Measurements from ENCODE around the gene DNAH10. TPM values are rescaled to one million over a fixed set of nuclear protein-coding genes. Genes with fewer than 3 reads are reported as not detected.

Gene DNAH10
- total RNA-seq, 1 experiment from 2014 or later, result 0.39 TPM

DNA sequence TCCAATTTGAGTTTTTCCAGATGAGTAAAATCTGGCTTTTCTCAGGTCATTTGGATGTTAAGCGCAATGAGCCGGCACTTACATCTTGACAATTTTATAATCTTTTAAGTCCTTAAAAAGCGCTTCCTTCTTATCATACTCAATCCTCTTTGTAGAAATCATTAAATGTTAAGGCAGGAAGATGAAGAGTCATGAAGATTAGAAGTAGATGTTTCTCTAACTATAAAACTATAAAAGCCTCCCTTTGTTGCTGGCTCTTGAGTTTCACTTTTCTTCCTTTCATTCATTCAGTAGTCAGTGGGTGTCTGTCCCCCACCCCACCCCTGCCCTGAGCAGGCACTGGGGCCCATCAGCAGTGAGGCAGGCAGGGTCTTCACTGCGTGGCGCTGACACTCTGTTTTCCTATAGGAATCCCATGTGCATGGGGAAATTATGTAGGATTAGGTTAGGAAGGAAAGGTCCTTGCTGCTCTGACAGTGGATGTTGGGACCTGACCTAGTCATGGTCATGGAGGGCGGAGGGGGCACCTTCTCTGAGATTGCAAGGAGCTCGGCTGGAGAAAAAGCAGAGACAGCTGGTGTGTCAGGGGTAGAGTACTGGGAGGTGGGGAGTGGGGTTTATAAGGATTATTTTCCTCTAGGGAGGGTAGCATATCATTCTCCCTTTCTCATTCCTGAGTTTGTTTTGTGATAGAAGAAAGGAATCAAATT is 144.8 kb downstream of the DNAH10 start:
- POLR2A ChIA-PET, result no interaction called here

DNA sequence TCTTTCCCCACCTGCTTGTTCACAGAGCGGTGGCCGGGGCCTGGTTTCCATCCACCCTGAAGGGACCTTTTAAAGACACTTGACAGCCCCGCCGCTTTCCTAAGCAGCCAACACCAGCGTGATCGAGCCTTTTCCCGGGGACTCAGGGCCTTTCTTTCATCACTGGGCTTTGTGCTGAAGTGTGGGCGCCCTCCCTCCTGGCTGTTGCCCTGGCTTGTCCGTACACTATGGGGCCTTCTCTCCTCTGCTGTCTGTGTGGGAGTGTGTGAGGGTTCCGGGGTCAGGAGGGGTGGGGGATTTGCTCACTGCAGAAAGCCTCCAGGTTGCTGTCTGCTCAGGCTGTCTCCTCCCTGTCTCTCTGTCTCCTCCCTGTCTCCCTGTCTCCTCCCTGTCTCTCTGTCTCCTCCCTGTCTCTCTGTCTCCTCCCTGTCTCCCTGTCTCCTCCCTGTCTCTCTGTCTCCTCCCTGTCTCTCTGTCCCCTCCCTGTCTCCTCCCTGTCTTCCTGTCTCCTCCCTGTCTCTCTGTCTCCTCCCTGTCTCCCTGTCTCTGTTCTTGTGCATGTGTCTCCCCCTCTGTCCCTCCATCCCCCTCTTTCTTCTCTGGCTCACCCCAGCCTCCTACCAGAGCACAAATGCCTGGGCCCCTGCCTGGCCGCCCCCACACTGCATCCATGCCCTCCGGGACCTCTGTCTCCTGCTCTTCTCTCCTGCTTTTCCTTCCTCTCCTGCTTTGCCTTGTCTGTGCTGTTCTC is 145.8 kb downstream of the DNAH10 start:
- DNase-seq (ENCODE audit: low read depth, low spot score) (no peak), ATAC-seq (peak; percentile 39; the same call in 1 of the 2 replicates)
- BruUV-seq (replicated peaks), result no TSS peak
- H3K27ac ChIP-seq (ENCODE audit: low read length), result no peak overlapping the region
- H3K27me3 ChIP-seq (ENCODE audit: control insufficient read depth, insufficient read depth, low read length), result no peaks in the 10 kb centered on the region
- no peaks in the 10 kb centered on the region for H3K4me1 ChIP-seq (ENCODE audit: control insufficient read depth, insufficient read depth, low read length)
- no peak for TF ChIP-seq SIN3A (IDR thresholded peaks at IDR 0.05; ENCODE audit: borderline replicate concordance, insufficient read depth, low read depth, low read length)
- no peak for TF ChIP-seq REST (IDR thresholded peaks at IDR 0.05; ENCODE audit: insufficient read depth in 1 of 2, low read depth in 2 of 2, low read length in 1 of 2)
- no peak for TF ChIP-seq POLR2AphosphoS5 (IDR thresholded peaks at IDR 0.05; ENCODE audit: low read depth, low read length)
- TF ChIP-seq, protein P1, sequence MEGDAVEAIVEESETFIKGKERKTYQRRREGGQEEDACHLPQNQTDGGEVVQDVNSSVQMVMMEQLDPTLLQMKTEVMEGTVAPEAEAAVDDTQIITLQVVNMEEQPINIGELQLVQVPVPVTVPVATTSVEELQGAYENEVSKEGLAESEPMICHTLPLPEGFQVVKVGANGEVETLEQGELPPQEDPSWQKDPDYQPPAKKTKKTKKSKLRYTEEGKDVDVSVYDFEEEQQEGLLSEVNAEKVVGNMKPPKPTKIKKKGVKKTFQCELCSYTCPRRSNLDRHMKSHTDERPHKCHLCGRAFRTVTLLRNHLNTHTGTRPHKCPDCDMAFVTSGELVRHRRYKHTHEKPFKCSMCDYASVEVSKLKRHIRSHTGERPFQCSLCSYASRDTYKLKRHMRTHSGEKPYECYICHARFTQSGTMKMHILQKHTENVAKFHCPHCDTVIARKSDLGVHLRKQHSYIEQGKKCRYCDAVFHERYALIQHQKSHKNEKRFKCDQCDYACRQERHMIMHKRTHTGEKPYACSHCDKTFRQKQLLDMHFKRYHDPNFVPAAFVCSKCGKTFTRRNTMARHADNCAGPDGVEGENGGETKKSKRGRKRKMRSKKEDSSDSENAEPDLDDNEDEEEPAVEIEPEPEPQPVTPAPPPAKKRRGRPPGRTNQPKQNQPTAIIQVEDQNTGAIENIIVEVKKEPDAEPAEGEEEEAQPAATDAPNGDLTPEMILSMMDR (IDR thresholded peaks at IDR 0.05), result no peak
- no peak for TF ChIP-seq TCF7L2 (IDR thresholded peaks at IDR 0.05; ENCODE audit: low read depth, low read length)
- intact Hi-C loops (cut with micrococcal nuclease; ENCODE audit: unreplicated experiment), result loop anchor here (5.0 kb wide), 1 partner anchor 74 kb away; no protein-coding TSS in a partner anchor
- in situ Hi-C loops (cut with HindIII; ENCODE audit: low pct_unique_long_range_greater_than_20kb, low sequenced_read_pairs), result no loop called here
- H3K36me3 ChIP-seq (ENCODE audit: control insufficient read depth, insufficient read depth, low read length), result no peaks in the 10 kb centered on the region
- ChIA-PET POLR2A (no interaction called here), CTCF (no interaction called here)
- H3K4me3 ChIP-seq (ENCODE audit: low read depth in 2 of 2, low read length in 2 of 2), result no peak overlapping the region
- no peaks in the 10 kb centered on the region for H3K9me3 ChIP-seq (ENCODE audit: control insufficient read depth, insufficient read depth, low read depth, low read length)

More for the DNA sequence above, 144.8 kb downstream of the DNAH10 start:
- H3K4me3 ChIP-seq (ENCODE audit: low read depth in 2 of 2, low read length in 2 of 2), result no peak overlapping the region
- no peak overlapping the region for H3K27ac ChIP-seq (ENCODE audit: low read length)
- H3K4me1 ChIP-seq (ENCODE audit: control insufficient read depth, insufficient read depth, low read length), result no peaks in the 10 kb centered on the region
- DNase-seq (ENCODE audit: low read depth, low spot score) (no peak), ATAC-seq (no peak)
- in situ Hi-C loops (cut with HindIII; ENCODE audit: low pct_unique_long_range_greater_than_20kb, low sequenced_read_pairs) (no loop called here), intact Hi-C loops (cut with micrococcal nuclease; ENCODE audit: unreplicated experiment) (loop anchor here (5.0 kb wide), 1 partner anchor 75 kb away; no protein-coding TSS in a partner anchor)
- no peaks in the 10 kb centered on the region for H3K27me3 ChIP-seq (ENCODE audit: control insufficient read depth, insufficient read depth, low read length)
- BruUV-seq (replicated peaks), result no TSS peak
- no peaks in the 10 kb centered on the region for H3K36me3 ChIP-seq (ENCODE audit: control insufficient read depth, insufficient read depth, low read length)
- CTCF ChIA-PET, result no interaction called here
- no peaks in the 10 kb centered on the region for H3K9me3 ChIP-seq (ENCODE audit: control insufficient read depth, insufficient read depth, low read depth, low read length)
- TF ChIP-seq POLR2AphosphoS5 (IDR thresholded peaks at IDR 0.05; ENCODE audit: low read depth, low read length) (no peak), REST (IDR thresholded peaks at IDR 0.05; ENCODE audit: insufficient read depth in 1 of 2, low read depth in 2 of 2, low read length in 1 of 2) (no peak), SIN3A (IDR thresholded peaks at IDR 0.05; ENCODE audit: borderline replicate concordance, insufficient read depth, low read depth, low read length) (no peak), TCF7L2 (IDR thresholded peaks at IDR 0.05; ENCODE audit: low read depth, low read length) (no peak)
- TF ChIP-seq, protein P1 (IDR thresholded peaks at IDR 0.05), result no peak
